Measurements from ENCODE around the gene HGS.

Gene HGS

GRCh38 chr17:81706757-81707624 is 23.2 kb downstream of the HGS start:
- no peak for DNase-seq (ENCODE audit: low spot score)
- in situ Hi-C loops (cut with MboI; ENCODE audit: low sequenced_read_pairs, unreplicated experiment): no loop called here
- TF ChIP-seq, protein P1, sequence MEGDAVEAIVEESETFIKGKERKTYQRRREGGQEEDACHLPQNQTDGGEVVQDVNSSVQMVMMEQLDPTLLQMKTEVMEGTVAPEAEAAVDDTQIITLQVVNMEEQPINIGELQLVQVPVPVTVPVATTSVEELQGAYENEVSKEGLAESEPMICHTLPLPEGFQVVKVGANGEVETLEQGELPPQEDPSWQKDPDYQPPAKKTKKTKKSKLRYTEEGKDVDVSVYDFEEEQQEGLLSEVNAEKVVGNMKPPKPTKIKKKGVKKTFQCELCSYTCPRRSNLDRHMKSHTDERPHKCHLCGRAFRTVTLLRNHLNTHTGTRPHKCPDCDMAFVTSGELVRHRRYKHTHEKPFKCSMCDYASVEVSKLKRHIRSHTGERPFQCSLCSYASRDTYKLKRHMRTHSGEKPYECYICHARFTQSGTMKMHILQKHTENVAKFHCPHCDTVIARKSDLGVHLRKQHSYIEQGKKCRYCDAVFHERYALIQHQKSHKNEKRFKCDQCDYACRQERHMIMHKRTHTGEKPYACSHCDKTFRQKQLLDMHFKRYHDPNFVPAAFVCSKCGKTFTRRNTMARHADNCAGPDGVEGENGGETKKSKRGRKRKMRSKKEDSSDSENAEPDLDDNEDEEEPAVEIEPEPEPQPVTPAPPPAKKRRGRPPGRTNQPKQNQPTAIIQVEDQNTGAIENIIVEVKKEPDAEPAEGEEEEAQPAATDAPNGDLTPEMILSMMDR (IDR thresholded peaks at IDR 0.05; ENCODE audit: borderline replicate concordance, control extremely low read depth, extremely low read depth, insufficient read depth, missing control alignments): no peak

DNA sequence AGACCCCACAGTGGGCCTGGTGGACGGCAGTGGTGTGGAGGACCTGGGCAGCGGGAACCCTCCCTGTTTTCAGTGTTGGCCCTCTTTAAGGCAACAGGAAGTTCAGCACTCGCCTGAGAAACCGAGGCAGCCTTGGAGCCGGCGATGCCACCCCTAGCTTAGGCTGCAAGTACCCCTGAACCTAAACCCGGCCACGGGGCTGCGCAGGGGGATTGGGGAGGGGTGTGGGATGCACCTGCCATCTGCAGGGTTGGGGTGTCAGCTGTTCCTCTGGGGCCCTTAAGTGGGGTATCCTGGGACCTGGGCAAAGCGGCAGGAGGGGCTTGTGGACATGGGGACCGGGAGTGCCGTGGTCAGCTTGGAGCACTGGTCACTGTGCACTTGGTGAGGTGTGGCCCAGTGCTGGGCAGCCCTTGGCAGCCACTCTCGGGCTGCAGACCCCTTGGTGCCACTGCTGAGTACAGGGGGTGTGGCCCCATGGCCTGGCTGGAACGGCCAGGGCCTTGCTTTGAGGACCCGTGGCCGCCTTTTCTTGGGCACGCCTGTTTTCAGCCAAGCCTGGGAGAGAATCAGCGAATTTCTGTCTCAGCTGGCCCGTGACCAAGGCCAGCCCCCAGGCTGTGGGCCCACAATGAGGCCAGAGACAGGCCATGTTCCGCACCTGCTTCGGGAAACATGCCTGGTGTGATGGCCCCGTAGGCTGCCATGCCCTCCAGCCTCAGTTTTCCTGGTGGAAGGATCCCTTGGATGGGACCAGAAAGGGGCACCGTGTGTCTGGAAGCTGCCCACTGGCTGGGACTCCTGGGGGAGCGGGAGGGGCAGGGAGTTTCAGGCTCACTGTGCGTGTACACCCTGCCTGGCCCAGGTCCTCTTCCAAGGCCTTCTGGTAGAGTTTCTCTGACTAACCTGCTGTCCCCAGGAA is 24.2 kb downstream of the HGS start:
- TF ChIP-seq, protein P1 (IDR thresholded peaks at IDR 0.05; ENCODE audit: borderline replicate concordance, control extremely low read depth, extremely low read depth, insufficient read depth, missing control alignments): no peak
- no peak for DNase-seq (ENCODE audit: low spot score)
- in situ Hi-C loops (cut with MboI; ENCODE audit: low sequenced_read_pairs, unreplicated experiment): no loop called here

GRCh38 chr17:81708739-81709185 is 25.0 kb downstream of the HGS start:
- DNase-seq (ENCODE audit: low spot score): no peak
- in situ Hi-C loops (cut with MboI; ENCODE audit: low sequenced_read_pairs, unreplicated experiment): no loop called here
- TF ChIP-seq, protein P1 (IDR thresholded peaks at IDR 0.05; ENCODE audit: borderline replicate concordance, control extremely low read depth, extremely low read depth, insufficient read depth, missing control alignments): no peak

DNA sequence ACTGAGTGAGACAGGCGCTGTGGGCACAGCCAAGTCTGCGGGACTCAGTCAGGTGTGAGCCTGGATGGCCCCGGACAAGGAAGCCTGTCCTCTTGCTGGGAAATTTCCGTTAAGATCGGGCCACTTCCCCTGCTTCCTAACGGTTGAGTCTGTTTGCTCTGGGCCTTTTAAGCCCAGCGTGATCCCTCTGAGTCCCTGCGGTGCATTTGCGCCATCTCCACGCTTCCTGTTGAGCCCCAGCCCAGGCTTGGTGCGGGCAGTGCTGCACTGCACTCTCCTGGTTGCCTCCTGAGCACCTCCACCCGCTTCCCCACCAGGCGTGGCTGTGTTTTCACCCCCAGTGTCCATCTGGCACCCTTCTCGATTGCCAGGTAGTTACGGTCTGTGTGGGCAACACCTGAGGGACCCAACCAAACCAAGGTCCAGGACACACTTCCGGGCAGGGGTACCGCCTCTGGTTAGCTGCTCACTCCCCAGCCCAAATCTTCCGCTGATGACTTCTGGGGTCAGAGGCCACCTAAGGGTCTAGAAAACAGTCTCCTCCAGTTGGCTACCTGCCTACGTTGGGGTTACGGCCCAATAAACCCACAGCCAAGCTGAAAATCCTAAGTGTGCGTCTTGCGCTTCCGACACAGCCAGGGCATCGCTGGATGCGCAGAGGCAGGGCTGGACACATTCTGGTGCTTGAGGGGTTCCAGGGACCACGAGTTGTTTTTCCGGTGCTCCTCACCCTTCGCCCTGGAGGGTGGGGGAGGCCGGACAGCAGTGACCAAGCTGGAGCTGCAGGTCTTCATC is 26.9 kb downstream of the HGS start:
- no peak for DNase-seq (ENCODE audit: low spot score)
- TF ChIP-seq, protein P1 (IDR thresholded peaks at IDR 0.05; ENCODE audit: borderline replicate concordance, control extremely low read depth, extremely low read depth, insufficient read depth, missing control alignments): no peak
- in situ Hi-C loops (cut with MboI; ENCODE audit: low sequenced_read_pairs, unreplicated experiment): no loop called here

DNA sequence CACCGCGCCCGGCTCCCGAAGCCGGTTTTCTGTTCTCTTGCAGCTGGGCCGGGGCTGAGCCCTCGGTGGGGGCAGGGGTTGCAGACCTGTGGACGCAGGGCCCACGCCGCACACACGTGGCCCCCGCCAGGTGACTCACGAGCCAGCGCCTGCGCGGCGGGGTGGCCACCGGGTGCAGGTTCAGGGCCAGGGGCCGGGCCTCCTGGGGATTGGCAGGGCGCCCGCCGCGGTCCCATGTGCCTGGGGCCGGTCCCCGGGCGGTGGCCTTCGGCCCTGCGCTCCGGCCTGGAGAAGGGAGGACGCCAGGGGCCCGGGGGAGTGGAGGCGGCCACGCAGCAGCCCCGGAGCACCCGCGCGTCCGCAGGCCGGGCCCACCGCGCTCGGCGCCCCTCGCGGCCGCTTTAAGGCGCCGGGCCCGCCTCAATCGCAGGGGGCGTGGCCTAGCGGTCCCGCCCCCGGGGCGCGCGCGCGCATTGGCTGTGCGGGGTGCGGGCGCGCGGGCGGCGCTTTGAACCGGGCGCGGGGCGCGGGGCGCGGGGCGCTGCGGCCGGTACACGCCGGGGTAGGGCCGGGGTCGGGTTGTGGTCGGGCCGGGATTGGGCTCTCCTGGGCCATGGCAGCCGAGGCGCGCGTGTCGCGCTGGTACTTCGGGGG is 28.1 kb downstream of the HGS start, which contains the start of gene SLC25A10:
Gene SLC25A10 (plus strand): TSS at position 471 of the 654 bp plus-strand sequence. CDS start 143 bp downstream, at position 614.
- TF ChIP-seq, protein P1 (IDR thresholded peaks at IDR 0.05; ENCODE audit: borderline replicate concordance, control extremely low read depth, extremely low read depth, insufficient read depth, missing control alignments): no peak
- in situ Hi-C loops (cut with MboI; ENCODE audit: low sequenced_read_pairs, unreplicated experiment): no loop called here
- DNase-seq (ENCODE audit: low spot score): peak; percentile 94

Data from GM13976 (cell line).